ENCODE measurements around the gene NXNL2. TPM values are rescaled to one million over a fixed set of nuclear protein-coding genes. Genes with fewer than 3 reads are reported as not detected.

NXNL2 gene
- total RNA-seq (2022) (0.52 and 0.60 TPM in 2 replicates), Bru-seq, nascent RNA (percentile 36 among the genes with signal in this experiment), BruChase-seq, experiment 1, labeled RNA remaining after a 2-hour chase (percentile 31 among the genes with signal in this experiment), BruChase-seq, experiment 2, labeled RNA remaining after a 6-hour chase (percentile 28 among the genes with signal in this experiment)
- long read RNA-seq, partial matches to known transcripts = 0 of 1 reads
- long read RNA-seq, other reads (novel, unspliced or antisense) = 0 of 1 reads

DNA sequence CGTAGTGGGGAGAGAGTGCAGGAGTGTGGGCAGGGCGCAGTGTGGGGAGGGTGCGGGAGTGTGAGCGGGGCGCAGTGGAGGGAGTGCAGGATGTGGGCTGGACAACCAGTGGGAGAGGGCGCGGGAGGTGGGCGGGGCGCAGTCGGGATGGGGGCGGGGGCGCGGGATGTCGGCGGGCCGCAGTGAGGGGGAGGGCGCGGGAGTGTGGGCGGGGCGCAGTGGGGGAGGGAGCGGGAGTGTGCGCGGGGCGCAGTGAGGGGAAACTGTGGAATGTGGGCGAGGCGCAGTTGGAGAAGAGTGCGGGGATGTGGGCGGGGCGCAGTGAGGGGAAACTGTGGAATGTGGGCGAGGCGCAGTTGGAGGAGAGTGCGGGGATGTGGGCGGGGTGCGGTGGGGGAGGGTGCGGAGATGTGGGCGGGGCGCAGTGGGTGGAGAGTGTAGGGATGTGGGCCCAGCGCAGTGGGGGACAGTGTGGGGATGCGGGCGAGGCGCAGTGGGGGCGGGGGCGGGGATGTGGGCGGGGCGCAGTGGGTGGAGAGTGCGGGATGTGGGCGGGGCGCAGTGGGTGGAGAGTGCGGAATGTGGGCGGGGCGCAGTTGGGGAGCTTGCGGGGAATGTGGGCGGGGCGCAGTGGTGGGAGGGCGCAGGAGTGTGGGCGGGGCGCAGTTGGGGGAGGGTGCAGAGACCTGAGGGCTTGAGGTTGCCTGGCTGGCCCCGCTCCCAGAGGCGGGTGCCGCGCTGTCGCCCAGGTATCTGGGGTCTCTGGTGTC lies at the start of gene NXNL2:
Gene NXNL2 (plus strand): TSS at position 723 of the 770 bp plus-strand sequence. CDS start 257 bp downstream, outside the sequence.
- Mint-ChIP-seq H3K9me3 (ENCODE audit: unreplicated experiment) (no peaks in the 10 kb centered on the region), H3K4me1 (ENCODE audit: low read depth, unreplicated experiment) (peaks cover 12% of the 10 kb centered on the region), H3K36me3 (ENCODE audit: insufficient read depth, unreplicated experiment) (peaks cover 5% of the 10 kb centered on the region), H3K27me3 (ENCODE audit: insufficient read depth, unreplicated experiment) (no peaks in the 10 kb centered on the region), H3K27ac (ENCODE audit: unreplicated experiment) (peak within 1 kb of the TSS; percentile 63), H3K4me3 (ENCODE audit: unreplicated experiment) (peak within 1 kb of the TSS; percentile 80)
- no TSS peak for BruUV-seq (replicated peaks)
- H3K27me3 ChIP-seq (replicated peaks; ENCODE audit: control insufficient read depth, insufficient read depth, low read length) = no peaks in the 10 kb centered on the region
- TF ChIP-seq, protein P1, sequence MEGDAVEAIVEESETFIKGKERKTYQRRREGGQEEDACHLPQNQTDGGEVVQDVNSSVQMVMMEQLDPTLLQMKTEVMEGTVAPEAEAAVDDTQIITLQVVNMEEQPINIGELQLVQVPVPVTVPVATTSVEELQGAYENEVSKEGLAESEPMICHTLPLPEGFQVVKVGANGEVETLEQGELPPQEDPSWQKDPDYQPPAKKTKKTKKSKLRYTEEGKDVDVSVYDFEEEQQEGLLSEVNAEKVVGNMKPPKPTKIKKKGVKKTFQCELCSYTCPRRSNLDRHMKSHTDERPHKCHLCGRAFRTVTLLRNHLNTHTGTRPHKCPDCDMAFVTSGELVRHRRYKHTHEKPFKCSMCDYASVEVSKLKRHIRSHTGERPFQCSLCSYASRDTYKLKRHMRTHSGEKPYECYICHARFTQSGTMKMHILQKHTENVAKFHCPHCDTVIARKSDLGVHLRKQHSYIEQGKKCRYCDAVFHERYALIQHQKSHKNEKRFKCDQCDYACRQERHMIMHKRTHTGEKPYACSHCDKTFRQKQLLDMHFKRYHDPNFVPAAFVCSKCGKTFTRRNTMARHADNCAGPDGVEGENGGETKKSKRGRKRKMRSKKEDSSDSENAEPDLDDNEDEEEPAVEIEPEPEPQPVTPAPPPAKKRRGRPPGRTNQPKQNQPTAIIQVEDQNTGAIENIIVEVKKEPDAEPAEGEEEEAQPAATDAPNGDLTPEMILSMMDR (IDR thresholded peaks at IDR 0.05; ENCODE audit: insufficient read depth in 1 of 2, low read depth in 1 of 2, low read length in 1 of 2, severe bottlenecking in 1 of 2, unreplicated experiment in 1 of 2) = no peak
- peak within 1 kb of the TSS; percentile 65 for H3K4me3 ChIP-seq (ENCODE audit: low read depth, low read length)
- DNase-seq = peak; percentile 86 to 91
- H3K4me1 ChIP-seq = peaks cover 9% of the 10 kb centered on the region; the same call in 1 of the 2 replicates
- CTCF ChIA-PET = interaction anchor here (0.6 kb wide), 2 partner anchors 16 to 827 kb away, joined by 3 to 5 read pairs; no protein-coding TSS in a partner anchor
- no peaks in the 10 kb centered on the region for H3K36me3 ChIP-seq (ENCODE audit: control insufficient read depth, insufficient read depth, low read length)
- intact Hi-C loops (cut with micrococcal nuclease; ENCODE audit: unreplicated experiment) = loop anchor here (5.0 to 10.0 kb wide), 2 partner anchors 50 to 147 kb away; partner anchors contain the start of gene SPIN1
- POLR2A ChIA-PET = interaction anchor here (0.6 kb wide), 3 partner anchors 141 to 505 kb away, joined by 3 to 9 read pairs (median 5); no protein-coding TSS in a partner anchor
- no peaks in the 10 kb centered on the region for H3K9me3 ChIP-seq

DNA sequence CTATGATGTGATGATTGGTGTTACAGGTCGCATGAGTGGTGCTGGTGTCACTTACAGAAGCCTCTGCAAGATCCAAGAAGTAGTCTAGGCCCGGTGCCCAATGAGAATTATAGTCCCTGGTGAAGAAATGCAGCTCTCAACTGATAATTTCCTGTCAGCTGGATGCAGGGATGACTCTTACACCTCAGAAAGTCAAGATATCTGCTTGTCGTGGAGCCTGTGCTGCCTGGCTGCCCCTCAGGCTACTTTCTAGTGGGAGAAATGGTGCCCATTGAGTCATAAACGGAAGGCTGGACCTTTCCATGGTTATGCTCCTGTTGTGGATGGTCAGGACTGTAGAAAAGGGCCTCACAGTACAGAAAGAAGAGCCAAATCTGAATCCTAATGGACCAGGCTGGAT lies 46.8 kb upstream of the NXNL2 start:
- H3K27ac Mint-ChIP-seq (ENCODE audit: unreplicated experiment) = no peak overlapping the region

More for the DNA sequence above, 46.8 kb upstream of the NXNL2 start:
- H3K27me3 ChIP-seq (replicated peaks; ENCODE audit: control insufficient read depth, insufficient read depth, low read length) = no peaks in the 10 kb centered on the region
- Mint-ChIP-seq H3K4me1 (ENCODE audit: low read depth, unreplicated experiment) (no peaks in the 10 kb centered on the region), H3K9me3 (ENCODE audit: unreplicated experiment) (no peaks in the 10 kb centered on the region), H3K36me3 (ENCODE audit: insufficient read depth, unreplicated experiment) (peaks cover 16% of the 10 kb centered on the region), H3K4me3 (ENCODE audit: unreplicated experiment) (no peak overlapping the region), H3K27me3 (ENCODE audit: insufficient read depth, unreplicated experiment) (no peaks in the 10 kb centered on the region)
- intact Hi-C loops (cut with micrococcal nuclease; ENCODE audit: unreplicated experiment) = loop anchor here (10.0 kb wide), 1 partner anchor 47 kb away; the partner anchor contains the start of gene NXNL2
- no TSS peak for BruUV-seq (replicated peaks)
- DNase-seq = no peak
- H3K4me3 ChIP-seq (ENCODE audit: low read depth, low read length) = no peak overlapping the region
- H3K9me3 ChIP-seq = no peaks in the 10 kb centered on the region
- TF ChIP-seq, protein P1 (IDR thresholded peaks at IDR 0.05; ENCODE audit: insufficient read depth in 1 of 2, low read depth in 1 of 2, low read length in 1 of 2, severe bottlenecking in 1 of 2, unreplicated experiment in 1 of 2) = no peak
- ChIA-PET CTCF (no interaction called here), POLR2A (no interaction called here)
- H3K4me1 ChIP-seq = no peaks in the 10 kb centered on the region
- no peaks in the 10 kb centered on the region for H3K36me3 ChIP-seq (ENCODE audit: control insufficient read depth, insufficient read depth, low read length)
